Measurements from ENCODE around the gene LIMA1. TPM values are rescaled to one million over a fixed set of nuclear protein-coding genes. Genes with fewer than 3 reads are reported as not detected.
A peak's percentile ranks its signal among the peaks of the same experiment; 100 is the strongest.

The LIMA1 gene
- total RNA-seq, 4 donors from 2014 or later: 47.2 to 62.1 (median 54.5) TPM

DNA sequence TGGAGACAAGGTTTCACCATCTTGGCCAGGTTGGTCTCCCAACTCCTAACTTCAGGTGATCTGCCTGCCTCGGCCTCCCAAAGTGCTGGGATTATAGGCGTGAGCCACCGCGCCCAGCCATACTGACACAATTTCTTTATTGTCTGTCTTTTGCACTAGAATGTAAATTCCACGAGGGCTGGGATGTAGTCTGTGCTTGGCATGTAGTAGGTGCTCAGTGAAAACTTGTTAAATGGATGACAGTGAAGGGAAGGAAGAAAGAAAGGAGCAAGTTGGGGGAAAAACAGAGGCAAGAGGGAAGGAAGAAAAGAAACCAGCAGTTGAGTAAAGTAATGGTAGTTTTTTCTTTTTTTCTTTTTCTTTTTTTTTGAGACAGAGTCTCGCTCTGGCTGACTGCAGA is 53.1 kb downstream of the LIMA1 start:
- DNase-seq (ENCODE audit: low spot score in 2 of 2): peak in 1 of 2 donors; percentile 58
- 91 to 96% methylated on average over 6 of the region's 6 CpGs for WGBS, 2 donors
- intact Hi-C loops (cut with DNase I; ENCODE audit: low total_unique reads): no loop called here
- TF ChIP-seq POLR2A (IDR thresholded peaks at IDR 0.05): no peak
- TF ChIP-seq, protein P1, sequence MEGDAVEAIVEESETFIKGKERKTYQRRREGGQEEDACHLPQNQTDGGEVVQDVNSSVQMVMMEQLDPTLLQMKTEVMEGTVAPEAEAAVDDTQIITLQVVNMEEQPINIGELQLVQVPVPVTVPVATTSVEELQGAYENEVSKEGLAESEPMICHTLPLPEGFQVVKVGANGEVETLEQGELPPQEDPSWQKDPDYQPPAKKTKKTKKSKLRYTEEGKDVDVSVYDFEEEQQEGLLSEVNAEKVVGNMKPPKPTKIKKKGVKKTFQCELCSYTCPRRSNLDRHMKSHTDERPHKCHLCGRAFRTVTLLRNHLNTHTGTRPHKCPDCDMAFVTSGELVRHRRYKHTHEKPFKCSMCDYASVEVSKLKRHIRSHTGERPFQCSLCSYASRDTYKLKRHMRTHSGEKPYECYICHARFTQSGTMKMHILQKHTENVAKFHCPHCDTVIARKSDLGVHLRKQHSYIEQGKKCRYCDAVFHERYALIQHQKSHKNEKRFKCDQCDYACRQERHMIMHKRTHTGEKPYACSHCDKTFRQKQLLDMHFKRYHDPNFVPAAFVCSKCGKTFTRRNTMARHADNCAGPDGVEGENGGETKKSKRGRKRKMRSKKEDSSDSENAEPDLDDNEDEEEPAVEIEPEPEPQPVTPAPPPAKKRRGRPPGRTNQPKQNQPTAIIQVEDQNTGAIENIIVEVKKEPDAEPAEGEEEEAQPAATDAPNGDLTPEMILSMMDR (IDR thresholded peaks at IDR 0.05): no peak
- H3K4me3 ChIP-seq (ENCODE audit: low read depth, poor library complexity, severe bottlenecking): no peak overlapping the region

DNA sequence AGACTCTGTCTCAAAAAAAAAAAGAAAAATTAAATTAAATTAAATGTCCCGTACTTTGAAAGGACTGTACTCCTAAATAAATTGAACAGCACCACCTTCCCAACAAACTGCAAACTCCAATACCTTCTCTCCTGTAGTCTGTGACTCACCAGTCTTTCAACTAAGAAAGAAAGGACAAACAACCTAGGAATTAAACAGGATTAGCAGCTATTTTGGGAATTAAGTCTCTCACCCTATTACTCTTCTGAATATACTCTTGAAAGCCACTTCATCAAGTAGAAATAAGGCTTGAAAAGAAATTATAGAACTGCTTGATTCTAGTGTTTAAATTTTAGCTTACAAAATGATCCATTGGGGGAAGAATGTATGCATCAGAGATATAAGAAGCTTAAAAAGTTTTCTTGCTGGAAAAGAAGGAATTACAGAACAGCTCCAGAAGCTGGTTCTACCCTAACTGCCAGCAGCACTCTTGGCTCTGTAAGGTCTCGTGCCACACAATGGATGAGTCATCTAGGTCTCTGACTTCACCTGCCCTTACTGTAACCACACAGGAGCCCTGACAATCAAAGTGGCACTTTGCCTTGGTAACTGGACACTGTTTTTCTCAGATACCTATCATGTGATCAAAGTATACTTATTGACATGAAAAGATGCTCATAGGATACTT is 59.2 kb downstream of the LIMA1 start:
- intact Hi-C loops (cut with DNase I; ENCODE audit: low total_unique reads): no loop called here
- WGBS, 2 donors: 41 to 58% methylated on average over 2 of the region's 2 CpGs
- H3K4me3 ChIP-seq (ENCODE audit: low read depth, poor library complexity, severe bottlenecking): no peak overlapping the region
- DNase-seq (ENCODE audit: low spot score in 2 of 2): no peak
- TF ChIP-seq POLR2A (IDR thresholded peaks at IDR 0.05): no peak
- TF ChIP-seq, protein P1 (IDR thresholded peaks at IDR 0.05): no peak

DNA sequence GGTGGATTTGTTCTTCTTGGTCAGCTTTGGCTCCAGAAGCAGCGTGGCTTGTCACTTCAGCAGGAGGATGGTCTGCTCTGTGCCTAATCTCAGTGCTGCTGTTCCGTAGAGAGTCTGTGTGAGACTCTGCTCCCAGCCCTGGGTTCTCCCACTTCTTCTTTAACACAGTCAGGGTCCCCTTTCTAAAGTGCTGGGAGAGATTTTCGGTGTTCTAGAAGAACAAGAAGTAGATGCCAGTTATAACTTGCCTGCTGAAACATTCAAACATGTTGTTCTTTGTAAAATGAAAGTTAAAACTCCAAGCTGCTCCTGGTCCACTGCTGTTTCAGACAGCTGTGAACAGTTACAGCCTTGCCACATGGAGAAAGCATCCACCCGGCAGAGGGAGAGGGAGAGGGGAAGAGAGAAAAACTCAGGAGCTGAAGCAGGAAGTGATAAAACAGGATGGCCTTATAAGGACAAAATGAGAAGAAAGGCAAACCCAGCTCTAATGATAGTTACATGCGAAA is 61.0 kb downstream of the LIMA1 start:
- H3K4me3 ChIP-seq (ENCODE audit: low read depth, poor library complexity, severe bottlenecking): peak overlapping the region; percentile 32
- DNase-seq (ENCODE audit: low spot score in 2 of 2): peak; percentile 62 to 89
- TF ChIP-seq, protein P1 (IDR thresholded peaks at IDR 0.05): no peak
- TF ChIP-seq POLR2A (IDR thresholded peaks at IDR 0.05): no peak
- 5 to 8% methylated on average over 5 of the region's 5 CpGs for WGBS, 2 donors
- intact Hi-C loops (cut with DNase I; ENCODE audit: low total_unique reads): no loop called here

DNA sequence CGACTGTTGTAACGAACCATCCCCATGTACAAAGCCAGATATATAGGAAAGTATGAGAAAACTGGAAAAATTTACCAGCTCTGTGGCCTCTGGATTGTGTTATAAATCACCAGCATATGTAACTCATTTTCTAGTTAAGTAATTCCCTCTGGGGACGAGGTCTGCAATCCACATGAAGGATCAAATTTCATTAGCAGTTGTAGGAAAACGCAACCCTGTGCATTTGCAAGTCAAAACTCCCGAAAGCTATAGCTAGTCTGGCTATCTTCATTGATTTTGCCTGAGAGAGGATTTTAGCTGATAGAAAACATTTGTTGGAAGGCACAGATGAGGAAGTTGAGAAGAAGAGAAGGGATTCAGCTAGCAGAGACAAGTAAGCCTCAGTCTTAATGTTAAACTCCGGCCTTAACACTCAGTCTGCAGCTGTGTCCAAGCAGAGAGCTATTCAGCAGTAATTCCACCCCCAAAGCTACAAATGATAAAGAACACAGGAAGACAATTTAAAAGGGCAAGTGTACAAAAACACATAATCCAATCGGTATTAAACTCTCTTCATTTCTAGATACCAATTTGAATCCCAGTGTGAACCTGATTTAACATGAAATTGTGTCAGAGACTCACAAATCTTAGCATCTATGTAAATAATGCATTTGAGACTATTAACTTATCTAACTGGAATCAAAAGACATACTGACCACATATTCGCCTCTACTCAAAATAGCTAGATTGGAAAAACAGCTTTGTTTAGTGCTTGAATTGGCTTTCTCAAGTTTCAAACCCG is 61.9 kb downstream of the LIMA1 start:
- 5% methylated on average over 9 of the region's 9 CpGs for WGBS, 2 donors

DNA sequence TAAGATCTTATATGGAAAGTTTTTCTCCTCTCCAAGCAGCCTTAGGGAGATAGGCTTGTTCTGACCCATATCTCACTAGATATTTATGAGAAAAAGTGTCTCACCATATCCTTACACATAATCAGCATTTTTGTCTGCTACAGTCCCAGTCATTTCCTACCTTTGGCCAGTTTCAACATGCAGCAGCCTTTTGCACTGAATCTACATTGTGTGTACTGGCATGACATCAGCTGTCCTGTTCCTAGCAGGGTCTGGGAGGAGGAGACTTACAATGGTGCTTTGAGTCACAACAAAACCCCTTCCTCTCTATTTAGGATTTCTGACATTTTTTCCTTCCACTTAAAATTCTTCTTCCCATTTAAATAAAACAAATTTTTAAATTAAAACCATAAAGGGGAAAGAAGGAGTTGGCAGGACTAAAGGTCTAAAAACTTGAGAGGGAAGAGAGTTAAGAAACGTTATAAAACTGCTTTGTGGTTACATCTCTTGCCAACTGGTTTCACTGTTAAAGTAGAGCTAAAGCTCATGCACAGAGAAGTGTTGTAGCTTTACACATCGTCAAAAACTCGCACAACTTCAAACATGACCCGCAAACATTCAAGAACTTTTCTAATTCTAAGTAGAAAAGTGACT is 62.8 kb downstream of the LIMA1 start:
- 8% methylated on average over 4 of the region's 4 CpGs for WGBS, 2 donors
- intact Hi-C loops (cut with DNase I; ENCODE audit: low total_unique reads): no loop called here

More for the DNA sequence above, 61.9 kb downstream of the LIMA1 start:
- TF ChIP-seq, protein P1 (IDR thresholded peaks at IDR 0.05): no peak
- no peak for TF ChIP-seq POLR2A (IDR thresholded peaks at IDR 0.05)
- no peak for DNase-seq (ENCODE audit: low spot score in 2 of 2)
- H3K4me3 ChIP-seq (ENCODE audit: low read depth, poor library complexity, severe bottlenecking): peak overlapping the region; percentile 32
- intact Hi-C loops (cut with DNase I; ENCODE audit: low total_unique reads): no loop called here

More for the DNA sequence above, 62.8 kb downstream of the LIMA1 start:
- no peak for TF ChIP-seq POLR2A (IDR thresholded peaks at IDR 0.05)
- TF ChIP-seq, protein P1 (IDR thresholded peaks at IDR 0.05): no peak
- DNase-seq (ENCODE audit: low spot score in 2 of 2): no peak
- no peak overlapping the region for H3K4me3 ChIP-seq (ENCODE audit: low read depth, poor library complexity, severe bottlenecking)

All from lower leg skin (tissue), 4 donors.